SIG-M5 (cell line): ENCODE measurements around the gene CDC42EP3.

Experiments
- DNase-seq: peaks from one replicate; lab custom pipeline; 2025; lab: John Stamatoyannopoulos, UW

The CDC42EP3 gene

DNA sequence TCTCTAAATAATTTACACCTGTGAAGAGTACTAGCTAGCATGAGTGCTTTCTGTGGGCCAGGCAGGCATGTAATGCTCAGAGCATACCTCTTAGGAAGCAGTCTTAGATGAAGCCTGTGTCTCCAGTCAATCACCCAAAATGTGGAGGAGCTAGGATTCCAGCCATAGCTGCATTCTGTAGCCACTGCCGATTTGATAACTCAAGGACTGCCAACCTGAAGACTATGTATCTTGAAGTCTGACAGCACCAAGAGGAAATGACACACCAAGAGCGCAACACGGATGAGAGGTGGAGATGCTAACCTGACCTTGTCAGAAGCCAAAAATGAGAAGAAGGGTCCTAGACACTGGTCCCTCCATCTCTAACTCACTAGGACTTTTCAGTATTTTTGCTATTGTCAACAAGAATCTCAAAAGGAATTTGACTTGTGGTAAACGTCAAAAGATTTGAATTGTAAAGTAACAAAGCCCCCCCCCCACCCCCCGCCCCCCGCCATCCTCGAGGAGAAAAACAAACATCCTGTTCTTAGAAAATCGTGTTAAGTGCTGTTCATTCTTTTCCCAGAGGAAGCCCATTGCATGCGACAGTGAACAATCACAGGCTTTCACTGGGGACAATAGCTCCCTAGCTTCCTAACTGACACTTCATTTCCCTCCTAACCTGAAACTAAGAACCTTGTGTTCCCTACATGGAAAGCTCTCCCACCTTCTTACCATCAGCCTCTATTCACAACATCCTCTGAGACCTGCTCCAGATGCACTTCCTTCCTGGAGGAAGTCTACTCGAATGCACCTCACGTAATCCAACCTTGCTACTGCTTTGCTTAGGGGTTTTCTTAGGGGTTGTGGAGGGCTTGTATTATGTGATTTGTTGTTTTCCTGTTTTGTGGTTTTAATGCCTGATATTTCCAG, 14.7 kb downstream of the CDC42EP3 start:
- DNase-seq: no peak

DNA sequence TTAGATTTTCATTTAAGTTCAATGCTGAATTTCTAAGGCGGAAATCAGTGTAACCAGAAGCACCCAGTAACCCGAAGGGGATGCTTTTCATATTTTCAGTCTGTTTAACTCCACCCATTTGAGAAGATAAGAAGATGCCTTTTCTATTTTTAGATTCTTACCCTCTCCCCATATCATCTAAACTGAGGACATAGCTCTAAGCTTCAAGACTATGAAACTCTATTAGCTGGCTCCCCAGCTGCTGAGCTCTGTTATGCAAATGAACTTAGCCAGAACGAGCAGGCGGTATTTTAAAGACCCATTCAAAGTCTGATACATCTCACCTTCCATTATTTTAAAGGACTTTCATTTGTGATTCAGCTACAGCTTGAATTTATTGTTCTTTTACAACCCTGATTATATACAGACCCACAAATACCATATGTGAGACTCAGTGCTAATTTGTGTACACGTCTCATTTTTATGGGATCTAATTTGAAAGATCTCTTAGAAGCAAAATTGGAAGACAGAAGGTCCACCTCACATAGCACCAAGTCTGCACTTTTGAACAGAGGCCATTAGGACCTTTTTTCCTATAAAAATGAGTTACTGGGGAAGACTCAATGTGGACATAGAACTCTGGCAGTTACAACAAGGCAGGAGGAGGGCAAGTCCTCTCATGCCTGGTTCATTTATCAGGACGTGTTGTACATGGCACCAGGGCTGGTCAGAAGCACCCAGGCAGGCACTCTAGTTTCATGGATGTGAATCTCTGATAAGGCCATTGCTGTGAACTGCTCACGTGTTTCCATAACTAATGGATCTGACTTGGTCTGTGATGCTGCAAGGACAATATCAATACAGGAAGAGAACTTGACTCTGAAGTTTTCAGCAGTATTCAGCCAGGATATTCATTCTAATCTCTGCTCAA, 16.3 kb downstream of the CDC42EP3 start:
- DNase-seq: no peak

DNA sequence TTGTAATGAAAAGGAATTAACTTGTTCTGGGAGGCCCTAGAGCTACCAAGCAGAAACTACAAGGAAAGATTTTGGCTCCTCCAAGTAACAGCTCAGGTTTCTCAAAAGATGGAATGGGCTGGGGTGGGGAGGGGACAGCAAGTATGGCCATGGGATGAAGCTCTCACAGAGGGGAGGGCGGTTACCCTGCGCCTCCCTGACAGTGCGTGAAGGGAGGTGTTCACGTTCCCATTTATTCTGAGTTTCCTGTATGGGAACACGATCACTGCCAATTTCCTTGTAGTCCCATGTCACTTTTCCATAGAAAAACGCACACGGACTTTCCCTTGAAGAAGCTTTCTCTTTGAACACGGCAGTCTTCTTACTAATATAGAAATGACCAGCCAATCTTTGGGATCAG, 17.0 kb downstream of the CDC42EP3 start:
- no peak for DNase-seq

DNA sequence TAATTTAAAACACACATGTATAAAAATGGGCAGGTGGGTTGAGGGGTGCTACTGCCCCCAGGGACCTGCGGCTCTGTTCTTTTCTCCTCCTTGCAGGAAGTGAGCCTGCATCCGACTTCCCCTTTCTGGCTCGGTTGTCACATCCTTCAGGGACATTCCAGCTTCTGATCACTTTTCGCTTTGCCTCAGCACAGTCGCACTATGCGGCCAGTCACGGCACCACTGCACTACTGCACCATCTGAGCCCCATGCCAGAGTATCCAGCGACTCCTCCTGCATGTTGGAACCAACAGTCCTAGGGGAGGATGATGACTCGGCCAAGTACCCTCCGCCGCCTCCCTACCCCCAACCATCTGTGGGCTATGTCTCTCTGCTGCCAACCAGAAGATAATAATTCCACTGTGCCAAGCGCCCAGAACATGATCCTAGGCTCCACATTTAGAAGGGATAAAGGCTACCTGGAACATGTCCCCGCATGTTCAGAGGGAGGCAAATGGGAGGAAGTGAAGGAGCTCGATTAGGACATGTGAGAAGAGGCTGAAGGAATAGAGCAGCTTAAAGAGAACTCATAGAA, 17.6 kb downstream of the CDC42EP3 start:
- DNase-seq: no peak

DNA sequence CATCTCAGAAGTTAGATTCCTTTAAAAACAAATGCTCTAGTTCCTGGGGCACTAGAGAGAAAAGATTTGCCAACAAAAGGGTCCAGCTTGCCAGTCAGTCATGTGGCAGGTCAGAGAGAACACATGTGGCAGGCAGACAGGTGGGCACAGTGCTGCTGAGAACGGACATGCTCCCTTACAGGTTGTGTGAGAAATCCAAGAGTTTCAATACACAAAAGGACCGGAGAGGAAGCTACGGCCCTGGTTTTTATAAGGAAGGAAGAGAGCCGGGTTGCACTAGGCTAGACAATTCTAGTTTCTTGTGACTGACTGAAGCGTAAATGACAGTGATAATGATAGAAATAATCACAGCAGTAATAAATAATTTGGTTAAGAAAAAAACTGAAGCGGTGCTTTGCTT, 18.3 kb downstream of the CDC42EP3 start:
- DNase-seq: no peak

DNA sequence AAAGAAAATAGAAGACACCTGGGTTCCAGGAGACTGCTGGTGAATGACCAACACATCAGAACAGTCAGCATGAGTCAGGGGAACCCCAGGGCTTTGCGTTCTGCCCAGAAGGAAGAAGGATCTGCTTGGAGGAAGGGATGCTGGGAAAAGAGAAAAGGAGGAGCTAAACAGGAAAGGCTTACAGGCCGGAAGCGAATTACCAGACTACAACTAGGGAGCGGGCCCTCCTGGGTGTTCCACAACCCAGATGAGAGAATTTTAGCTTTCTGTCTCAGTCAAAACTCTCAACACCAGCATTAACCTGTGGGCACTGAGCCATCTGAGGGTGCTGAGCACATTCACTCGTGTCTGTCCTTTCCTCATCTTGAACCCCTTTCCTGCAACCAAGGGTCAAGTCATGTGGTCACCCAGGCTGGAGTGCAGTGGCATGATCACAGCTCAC, 19.2 kb downstream of the CDC42EP3 start:
- no peak for DNase-seq

DNA sequence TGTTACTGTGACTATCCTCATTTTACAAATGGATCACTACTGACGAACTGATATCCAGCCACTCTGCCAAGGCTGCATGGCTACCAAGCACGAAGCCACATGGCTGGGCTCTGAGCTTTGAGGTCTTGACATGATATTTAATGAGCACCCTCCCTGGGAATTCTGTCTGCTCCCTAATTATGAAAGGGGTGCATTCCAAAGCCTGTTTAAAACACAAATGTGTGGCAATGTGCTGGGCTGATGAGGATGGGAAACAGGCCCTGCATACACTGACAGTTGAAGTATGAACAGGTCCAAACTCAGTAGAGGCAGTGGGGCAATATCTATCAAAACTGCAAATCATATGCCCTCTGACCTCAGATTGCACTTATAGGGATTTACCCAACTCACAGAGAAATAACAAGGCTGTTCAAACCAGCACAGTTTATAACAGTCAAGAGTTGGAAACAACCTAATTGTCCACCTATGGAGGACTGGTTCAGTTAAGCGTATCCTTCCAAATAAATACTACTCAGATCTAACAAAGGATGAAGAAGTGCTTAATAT, 20.8 kb downstream of the CDC42EP3 start:
- DNase-seq: no peak

DNA sequence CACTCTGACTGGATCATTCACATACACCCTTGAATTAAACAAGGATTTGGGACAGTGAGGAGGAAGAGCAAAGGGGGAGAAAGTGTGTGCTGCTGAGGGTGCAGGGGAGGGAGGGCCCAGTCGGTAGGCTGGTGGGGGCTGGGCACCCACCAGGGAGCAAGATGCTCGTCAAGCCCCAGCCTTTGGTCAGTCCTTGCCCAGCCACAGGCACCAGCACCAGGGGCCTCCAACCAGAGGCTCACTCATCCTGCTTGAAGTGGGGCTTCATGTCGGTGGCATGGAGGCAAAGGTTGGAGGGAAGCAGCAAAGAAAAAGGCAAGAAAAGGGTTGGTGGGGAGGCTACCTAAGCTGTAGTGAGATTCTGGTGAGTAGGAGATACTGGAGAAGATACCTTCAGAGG, 21.9 kb downstream of the CDC42EP3 start:
- no peak for DNase-seq

DNA sequence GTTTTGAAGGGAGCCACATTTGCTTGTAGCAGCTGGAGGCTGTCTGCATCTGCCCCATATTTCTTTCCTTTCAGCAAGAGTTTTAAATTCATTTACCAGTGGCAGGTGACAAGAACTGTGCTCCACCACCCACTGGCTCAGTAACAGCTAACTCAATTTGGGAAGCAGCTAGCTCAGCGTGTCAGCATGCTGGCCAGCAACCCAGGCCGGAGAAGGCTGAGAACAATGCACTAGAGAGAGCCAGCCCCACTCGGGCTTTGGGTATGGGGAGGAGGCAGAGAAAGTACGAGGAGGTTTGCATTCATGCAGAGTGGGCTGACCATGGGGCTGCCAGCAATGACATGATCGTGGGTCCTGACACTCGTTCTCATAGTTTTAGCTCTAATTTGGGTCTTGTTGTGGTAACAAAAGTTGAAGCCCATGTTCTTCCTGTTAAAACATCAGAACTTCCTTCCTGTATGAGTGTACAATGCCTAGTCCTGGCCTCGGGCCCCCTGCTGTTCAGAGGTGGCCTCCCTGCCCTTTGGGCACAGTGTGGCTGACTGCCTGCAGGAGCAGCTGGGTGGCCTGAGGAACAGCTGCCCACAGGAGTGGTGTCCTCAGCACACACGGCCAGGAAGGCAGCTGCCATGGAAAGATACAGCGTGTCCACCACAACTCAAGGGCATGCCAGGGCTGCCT, 23.0 kb downstream of the CDC42EP3 start:
- DNase-seq: no peak

DNA sequence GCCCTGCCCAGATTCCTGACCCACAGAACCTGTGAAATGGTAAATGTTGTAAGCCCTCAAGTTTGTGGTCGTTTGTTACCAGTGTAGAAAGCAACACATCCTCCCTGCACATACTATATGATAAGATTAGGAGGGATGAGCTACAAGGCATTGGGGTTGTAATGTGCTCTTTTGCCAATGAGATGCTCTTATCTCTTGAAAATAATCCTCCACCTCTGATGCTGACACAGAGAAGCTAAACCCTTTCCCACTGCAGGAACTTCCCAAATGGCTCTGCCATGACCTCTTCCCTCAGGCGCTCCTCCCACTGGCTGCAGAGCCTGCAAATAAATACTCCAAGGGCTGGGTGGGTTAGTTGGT, 23.5 kb downstream of the CDC42EP3 start:
- DNase-seq: no peak

DNA sequence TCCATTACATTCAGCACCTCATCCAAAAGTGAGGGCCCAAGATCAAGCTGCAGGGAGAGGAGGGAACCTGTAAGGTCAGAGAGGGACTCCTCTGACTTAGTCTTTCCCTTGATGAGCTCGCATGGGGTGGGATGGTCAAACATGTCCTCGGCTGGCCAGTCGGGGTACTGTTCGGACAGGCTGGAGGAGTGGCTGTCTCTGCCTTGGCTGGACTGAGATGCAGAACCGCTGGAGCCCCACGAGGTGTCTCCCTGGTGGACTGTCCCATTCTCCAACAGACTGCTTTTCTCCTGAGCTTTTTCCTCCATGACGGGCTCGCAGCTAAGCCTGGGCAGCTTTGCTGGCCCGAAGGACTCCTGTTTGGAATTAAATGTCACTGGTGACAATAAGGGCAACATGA, 25.6 kb downstream of the CDC42EP3 start:
- DNase-seq: no peak

DNA sequence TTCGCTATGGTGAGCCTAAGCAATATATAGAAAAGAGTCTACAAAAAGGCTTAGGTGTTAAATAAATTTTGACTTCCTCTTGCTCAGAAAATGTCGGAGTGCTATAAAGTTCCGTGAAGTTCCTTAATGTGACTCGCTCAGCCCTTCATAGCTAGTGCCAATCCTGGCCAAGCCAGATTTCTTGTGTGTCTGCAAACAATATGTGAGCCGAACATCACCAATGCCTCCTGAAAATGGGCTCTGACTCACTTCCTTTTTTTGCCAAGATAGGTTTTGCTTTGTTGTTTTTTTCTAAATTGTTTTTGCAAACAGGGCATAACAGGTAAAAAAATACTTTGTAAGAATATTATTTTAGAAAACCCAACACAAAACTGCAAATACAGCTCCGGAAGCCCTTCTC, 26.1 kb downstream of the CDC42EP3 start:
- no peak for DNase-seq

DNA sequence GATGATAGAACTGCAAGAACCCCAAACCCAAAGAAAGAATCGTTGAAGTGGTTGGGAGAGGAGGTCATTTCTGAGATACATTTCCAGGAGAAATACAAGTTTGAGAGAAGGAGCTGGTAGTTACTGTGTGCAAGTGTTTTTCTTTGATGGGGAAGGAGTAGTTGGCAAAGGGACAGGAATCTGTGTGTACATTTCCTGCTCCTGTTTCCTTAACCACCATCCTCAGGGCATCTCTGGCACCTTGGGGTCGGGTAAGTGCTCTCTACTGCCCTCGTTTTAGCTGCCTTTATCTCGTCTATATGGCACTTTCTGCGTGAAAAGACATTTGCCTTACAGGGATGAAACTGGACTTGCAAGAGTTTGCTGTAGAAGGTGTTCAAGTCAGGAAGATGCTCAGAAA, 27.3 kb downstream of the CDC42EP3 start:
- DNase-seq: no peak

DNA sequence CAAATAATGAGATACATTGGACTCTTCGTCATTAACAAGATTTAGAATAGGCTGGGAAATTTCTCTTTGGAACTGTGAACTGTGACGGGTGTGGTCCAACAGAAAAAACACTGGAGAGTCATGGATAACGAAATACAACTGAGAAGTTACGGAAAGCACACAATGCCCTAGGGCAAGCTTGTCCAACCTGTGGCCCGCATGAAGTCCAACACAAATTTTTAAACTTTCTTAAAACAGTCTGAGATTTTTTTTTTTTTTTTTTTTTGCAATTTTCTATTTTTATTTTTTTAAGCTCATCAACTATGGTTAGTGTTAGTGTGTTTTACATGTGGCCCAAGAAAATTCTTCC, 27.7 kb downstream of the CDC42EP3 start:
- DNase-seq: no peak

DNA sequence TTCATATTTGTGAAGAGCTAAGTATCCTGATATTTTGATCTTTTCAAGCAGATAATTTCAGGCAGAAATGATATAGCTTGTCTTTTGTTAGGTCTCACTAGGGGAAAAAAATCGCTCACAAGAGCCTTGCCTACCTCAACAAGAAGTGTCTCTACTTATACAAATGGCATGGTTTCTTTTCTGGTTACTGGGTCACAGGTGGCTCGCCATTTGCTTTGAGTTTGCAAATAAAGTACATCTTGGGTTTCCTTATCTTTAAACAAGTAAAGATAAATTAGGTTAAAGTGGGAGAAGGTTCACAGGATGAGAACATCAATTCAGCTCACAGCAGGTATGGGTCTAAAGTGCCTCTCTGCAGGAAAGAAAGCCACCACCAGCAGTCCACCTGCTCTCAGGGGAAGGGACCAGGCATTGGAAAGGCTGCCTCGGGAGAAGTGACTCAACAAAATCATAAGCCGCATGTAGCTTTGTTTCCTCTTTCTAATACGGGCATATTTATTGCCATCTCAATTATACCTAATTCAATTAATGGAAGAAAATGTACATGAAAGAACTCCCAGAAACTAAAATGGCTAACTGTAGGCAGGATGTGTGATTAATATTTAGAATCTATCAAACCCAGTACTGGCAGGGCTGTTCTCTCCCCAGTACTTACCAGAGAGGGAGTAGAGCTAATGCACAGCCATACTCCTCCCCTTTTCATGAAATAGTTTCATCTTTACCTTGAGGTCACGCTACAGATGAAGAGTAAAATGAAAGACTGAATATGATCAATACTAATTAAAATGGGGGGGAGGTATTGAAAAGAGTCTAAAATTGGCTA, 28.3 kb downstream of the CDC42EP3 start:
- no peak for DNase-seq

DNA sequence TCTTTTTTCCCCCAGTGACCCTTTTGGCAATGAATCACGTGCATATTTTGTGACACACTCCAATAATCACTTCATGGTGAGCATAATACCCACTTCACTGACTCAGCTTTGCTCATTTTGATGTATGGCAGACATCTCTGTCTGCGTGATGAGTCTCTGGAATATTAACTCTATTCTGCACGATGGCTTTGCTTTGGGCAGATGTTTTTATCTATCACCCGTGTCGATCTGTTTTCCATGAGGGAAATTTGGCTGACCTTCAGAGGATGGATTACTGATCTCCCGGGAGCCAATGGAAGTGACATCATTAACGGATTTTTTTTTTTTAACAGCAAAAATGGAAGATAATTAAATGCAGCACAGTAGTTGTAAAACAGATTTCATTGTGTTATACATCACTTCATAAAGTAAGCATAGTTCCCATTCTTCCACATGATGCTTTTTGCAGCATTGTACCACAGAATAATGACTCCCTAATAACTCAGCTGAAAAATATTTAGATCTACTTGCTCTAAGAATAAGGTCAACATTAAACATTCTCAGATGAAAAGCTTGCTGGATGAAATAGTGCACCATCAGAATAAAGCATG, 29.8 kb downstream of the CDC42EP3 start:
- DNase-seq: no peak

DNA sequence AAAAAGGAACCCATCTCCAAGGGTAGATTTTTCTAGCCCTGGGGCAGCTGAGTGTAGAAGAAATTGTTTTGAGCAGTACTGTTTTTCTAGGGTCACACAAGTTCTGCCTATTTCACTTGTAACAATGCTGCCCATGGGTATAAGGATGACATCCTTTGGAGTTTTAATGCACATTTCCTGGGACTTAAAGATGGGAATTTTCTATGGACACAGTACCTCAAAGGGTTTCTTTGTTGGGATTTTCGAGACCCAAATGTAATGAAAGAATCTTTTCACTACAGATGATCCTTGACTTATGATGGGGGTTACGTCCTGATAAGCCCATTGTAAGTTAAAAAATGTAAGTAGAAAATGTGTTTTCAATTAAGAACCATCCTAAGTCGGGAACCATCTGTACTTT, 31.8 kb downstream of the CDC42EP3 start:
- DNase-seq: no peak

DNA sequence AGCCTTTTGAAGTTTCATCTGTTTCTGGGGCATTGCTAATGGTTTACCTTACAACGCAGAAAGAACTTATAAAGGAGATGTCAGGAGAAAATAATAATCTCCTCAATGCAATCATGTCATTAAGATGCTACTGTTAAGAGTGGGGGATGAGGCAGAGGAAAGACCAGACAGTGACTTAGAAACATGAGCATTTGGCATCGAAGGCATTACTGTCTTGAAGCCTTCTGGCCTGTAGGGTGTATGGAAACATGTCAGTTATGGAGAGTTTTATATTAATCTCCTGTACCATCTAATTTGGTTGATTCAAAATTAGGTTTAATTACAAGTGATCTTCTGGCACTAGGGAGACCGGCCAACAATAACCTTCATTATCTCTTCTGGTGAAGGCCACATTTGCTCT, 32.5 kb downstream of the CDC42EP3 start:
- no peak for DNase-seq

DNA sequence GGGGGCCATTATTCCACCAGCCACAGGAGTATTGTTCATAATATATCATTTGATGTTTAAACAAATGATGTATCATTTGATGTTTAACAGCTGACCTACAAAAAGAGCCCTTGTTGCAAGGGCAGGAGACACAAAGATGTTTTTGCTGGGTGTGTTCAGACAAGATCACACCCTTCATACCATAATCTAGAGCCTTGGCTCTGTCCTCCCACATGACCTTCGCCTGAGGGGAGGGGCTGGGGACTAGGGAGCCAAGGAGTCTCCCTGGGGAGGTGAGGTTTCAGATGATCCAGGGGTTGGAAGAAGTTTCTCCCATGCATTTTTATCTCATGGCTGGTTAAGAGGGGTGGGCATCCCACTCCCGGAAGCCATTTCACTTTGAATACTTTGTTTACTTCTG, 33.5 kb downstream of the CDC42EP3 start:
- no peak for DNase-seq

DNA sequence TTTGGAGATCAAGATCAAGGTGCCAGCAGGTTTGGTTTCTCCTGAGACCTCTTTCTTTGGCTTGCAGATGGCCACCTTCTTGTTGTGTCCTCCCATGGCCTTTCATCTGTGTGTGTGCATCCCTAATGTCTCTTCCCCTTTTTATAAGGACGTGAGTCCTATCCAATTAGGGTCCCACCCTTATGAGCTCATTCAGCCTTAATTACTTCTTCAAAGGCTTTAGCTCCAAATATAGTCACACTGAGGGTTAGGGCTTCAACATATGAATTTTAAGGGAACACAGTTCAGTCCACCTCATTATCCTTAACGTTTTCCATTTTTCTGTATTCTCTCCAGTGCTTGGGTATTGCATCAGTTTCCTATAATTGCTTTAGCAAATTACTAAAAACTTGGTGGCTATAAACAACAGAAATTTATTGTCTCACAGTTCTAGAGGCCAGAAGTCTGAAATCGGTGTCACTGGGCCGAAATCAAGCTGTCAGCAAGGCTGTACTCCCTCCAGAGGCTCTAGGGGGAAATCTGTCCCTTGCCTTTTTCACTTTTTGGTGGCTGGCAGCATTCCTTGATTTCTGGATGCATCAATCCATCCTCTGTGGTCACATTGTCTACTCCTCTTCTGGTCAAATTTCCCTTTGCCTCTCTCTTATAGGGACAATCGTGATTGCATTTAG, 34.1 kb downstream of the CDC42EP3 start:
- DNase-seq: no peak
